ENCODE results near the gene TPM4.
"Not testable (repeated sequence)": the region's sequence is repeated elsewhere in the genome, so short reads cannot be mapped to it uniquely, and the experiment has no call there.

Gene TPM4

GRCh38 chr19:16099314-16099965, 23.1 kb downstream of the TPM4 start:
- not testable (repeated sequence) for DNase-seq

DNA sequence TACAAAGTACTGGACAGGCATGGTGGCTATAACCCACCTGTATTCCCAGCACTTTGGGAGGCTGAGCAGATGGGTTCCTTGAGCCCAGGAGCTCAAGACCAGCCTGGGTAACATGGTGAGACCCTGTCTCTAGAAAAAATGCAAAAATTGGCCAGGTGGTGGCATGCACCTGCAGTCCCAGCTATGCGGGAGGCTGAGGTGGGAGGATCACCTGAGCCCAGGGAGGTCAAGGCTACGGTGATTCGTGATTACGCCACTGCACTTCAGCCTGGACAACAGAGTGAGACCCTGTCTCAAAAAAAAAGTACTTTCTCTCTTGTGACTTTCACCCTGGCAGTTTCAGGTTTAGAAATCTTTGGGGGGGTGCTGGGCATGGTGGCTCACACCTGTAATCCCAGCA, 24.2 kb downstream of the TPM4 start:
- no peak for DNase-seq

- no peak for DNase-seq
Observed at GRCh38 chr19:16104722-16105121, 28.4 kb downstream of the TPM4 start.

- no peak for DNase-seq
Observed at GRCh38 chr19:16106121-16106520, 29.8 kb downstream of the TPM4 start.

DNA sequence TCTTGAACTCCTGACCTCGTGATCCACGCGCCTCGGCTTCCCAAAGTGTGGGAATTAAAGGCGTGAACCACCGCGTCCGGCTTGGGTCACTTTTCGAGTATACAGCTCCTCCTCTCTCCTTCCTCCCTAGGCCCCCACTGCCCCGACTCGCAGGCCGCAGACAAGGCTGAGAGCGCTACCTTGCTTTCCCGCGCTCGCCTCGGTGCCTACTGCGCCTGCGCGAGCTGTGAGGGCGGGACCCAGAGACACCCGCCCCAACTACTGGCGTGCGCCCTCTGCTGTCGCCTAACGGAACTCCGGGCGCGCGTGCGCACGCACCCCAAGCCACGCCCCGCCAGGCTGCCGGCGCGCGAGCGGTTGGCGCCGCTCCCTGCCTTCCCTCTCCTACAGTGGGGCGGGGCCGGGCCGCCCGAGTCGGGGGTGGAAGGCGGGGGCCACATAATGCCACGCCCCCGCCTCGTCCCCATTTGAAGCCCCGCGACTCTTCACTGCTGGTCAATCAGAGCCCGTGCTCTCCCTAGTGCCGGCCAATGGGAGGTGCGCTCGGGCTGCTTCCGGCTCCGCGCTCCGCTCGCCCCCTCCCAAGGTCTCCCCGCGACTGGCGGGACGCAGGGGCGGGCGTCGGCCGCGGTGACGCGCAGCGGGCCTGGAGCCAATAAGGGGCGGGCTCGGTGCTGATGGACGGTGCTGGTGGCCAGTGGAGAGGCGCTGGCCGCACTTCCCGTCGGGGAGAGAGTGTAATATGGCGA, 35.0 kb downstream of the TPM4 start, which contains the start of gene RAB8A:
RAB8A (plus strand) TSS at position 730 of the 749 bp plus-strand sequence; CDS start at position 743, 13 bp downstream.
- DNase-seq = peak; percentile 100

GRCh38 chr19:16111909-16112752, 35.8 kb downstream of the TPM4 start:
- DNase-seq = no peak

GRCh38 chr19:16112778-16113177, 36.5 kb downstream of the TPM4 start:
- no peak for DNase-seq

- no peak for DNase-seq
Observed at GRCh38 chr19:16113727-16114126, 37.4 kb downstream of the TPM4 start.

DNA sequence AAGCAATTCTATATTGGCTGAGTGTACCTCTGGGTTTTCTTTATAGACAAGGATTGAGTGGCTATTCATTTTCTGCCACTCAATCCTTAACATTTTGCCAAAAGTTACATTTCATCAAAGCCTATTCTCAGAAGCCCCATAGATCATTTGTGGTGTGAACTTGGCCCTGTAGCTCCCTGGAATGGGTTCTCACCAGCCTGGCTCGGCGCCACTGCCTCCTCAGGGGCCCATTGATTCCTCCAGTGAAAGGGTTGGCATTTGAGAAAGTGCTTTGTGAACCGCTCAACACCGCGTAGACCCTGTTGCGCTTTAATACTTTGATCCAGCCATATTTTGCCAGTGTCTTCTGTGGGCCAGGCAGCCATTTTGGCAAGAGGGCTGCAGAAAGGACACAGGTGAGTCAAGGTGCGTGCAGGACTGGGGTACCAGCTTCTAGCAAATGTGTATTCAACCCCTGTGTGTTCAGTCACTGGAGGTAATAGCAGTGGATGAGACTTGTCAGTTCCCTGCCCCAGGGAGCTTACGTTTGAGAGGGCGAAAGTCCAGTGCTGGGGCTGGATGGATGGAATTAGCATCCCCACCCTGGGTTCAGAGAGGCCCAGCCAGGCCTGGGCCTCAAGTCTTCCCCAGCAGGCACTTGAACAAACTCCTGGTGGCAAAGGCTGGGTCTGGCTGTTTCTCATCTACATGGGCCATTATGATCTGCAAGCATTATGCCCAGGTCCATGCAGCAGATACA, 39.2 kb downstream of the TPM4 start:
- DNase-seq = no peak

DNA sequence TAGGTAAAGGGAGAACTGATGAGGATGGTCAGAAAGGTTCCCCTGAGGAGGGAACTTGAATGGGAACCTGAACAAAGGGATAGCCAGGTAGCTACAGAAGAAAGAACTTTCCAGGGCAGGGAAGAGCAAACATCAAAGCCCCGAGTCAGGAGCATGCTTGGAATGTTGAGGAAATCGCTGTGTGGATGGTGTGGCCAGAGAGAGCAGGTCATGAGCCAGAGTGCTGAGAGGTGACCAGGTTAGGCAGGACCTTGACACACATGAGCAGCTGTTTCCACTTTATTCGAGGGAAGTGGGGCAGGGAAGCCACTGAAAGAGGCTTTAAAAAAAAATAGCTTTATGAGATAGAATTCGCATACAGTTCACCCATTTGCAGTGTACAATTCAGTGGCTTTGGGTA, 39.8 kb downstream of the TPM4 start:
- DNase-seq = no peak

DNA sequence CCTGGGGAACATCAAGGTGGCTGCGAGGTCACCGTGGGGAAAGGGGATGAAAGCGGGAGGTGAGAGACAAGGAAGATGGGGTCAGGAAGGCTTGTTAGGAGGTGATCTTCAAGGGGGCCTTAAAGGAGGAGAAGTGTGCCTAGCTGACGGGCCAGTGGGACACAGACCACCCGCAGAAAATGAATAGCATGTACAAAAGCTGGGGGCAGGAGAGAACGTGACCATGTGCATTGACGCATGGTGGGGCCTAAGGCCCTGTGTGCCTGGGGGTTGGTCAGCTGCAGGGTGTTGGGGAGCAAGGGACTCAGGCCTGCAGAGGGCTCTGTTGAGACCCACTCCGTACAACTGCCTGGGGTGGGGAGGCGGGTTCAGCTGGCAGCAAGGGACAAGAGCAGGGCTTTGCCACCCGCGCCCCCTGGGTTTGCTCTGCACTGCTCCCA, 41.3 kb downstream of the TPM4 start:
- DNase-seq = no peak

DNA sequence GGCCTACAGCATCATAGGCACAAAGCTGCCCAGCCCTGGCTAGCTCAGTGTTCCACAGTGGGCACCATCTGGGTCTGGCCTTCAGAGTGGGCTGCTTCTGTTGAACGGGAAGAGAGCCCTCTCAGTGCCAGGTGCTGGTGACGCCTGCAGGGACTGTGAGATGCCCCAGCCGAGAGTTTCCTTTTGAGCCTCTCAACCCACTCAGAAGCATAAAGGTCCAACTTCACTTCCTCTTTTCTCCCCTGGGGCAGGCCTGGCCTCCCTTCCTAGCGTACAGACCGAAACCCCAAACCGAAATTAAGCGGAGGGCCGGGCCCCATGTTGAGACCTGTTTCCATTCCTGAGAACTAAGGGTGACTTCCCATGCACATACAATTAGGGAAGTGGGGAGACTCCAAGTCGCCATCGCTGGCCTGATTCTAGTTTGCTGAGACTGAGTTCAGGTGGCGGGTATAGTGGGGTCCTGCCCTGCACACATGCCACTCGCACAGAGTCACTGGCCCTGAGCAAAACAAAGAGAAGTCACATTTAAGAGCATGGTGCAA, 42.3 kb downstream of the TPM4 start:
- no peak for DNase-seq

GRCh38 chr19:16119075-16119857, 43.0 kb downstream of the TPM4 start:
- not testable (repeated sequence) for DNase-seq

DNA sequence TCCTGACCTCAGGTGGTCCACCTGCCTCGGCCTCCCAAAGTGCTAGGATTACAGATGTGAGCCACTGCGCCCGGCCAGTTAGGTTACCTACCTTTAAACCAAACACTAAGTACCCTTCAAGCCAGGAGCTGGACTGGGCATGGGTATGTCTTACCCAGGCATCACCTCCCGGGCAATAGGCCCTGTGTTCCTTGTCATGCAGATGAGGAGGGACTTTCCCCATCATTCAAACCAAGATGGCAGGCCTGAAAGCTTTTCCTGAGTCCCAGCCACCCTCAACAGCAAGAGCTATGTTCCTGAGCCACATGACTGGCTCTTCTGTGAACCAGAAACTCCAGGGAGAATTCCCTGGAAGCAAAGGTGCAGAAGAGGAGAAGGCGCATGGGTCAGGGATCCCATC, 44.8 kb downstream of the TPM4 start:
- no peak for DNase-seq

DNA sequence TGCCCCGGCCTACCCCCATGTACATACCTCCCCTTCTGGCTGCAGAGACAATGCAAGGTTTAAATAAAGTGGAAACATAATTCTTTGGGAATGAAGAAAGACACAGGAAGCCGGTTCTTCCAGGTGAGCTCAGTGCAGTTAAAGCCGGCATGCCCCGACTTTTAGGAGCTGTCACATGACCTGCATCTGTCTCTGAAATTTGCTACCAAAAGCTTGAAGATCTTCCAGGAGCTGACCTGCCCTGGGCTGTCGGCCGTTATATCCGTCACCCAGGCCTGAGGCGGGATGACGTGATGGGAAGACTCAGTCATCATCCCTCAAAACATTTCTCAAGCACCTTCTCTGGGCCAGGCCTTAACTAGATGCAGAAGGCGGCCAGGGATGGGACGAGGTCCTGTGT, 45.7 kb downstream of the TPM4 start:
- DNase-seq = no peak

DNA sequence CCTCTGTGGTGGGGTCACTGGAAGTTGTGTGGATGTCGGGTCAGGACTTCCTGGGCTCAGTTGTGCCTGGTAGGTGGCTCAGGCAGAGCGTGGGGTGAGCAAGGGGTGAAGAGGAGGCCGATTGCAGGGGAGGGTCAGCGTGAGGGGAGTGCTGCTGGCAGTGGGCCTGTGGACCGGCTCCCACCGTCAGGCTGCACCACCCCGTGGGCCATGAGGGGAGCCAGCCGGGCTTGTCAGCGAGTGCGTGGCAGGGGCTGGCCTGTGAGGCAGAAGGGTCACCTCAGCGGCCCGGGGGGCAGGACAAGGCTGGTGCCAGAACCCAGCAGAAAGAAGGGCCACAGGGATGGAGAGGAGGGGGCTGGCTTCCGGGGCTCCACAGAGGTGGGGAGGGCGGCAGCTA, 48.7 kb downstream of the TPM4 start:
- no peak for DNase-seq

DNA sequence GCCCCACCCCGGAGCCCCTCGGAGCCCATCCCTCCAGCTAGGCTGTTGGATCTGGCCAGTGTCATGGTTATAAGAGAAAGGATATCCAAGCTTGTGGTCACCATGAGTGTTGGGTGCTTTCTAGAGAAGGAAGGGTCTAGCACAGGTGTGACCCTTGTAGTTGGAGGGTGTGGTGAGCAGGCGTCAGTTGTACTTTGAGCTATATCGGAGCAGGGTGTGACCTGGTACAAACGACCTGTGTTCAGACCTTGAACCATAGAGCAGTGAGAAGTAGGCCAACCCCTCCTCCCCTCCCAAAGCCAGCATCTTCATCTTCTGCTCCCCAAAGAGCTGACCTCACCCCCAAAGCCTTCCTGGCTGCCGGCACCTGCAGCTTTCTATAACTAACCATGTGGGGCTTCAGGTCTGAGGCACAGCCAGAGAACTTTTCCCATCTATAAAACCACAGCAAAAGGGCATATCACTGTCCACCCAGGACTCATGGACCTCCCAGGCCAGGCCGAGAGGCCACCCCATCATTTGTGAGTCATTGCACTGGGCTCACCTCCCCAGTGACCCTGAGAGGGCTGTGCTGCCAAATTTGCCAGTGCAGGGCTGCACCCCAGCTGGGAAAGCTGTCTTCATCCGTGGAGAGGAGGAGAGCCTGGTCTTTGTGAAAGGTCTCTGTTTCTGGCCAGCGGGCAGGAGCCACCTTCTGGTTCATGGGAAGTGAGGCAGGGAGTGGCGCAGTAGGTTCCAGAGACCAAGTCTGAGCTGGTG, 49.6 kb downstream of the TPM4 start:
- DNase-seq = no peak

GRCh38 chr19:16127080-16127479, 50.8 kb downstream of the TPM4 start:
- DNase-seq = no peak

DNA sequence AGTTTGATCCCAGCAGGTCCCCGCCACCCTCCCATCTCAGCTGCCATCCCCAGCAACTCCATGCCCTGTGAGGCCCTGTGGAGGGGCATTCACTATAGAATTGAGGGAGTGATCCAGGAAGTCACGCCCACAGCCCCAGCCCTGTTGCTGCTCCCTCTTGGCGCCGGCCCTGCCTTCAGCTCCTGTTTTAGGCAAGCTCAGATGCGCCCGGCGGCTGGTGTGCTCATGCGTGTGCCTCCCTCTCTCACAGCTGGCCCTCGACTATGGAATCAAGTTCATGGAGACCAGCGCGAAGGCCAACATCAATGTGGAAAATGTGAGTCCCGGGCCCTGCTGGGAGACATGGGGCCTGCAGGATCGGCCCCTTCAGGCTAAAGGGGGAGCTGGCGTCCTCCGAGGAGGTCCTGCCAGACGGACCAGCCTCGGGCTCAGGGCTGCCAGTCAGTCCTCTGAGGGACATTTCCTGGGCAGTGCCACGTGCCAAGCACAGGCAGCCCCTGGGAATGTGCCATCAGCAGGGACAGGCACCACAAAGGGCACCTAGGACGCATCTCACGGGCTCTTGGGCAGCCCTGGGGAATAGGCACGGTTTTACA, 51.6 kb downstream of the TPM4 start:
- no peak for DNase-seq

DNA sequence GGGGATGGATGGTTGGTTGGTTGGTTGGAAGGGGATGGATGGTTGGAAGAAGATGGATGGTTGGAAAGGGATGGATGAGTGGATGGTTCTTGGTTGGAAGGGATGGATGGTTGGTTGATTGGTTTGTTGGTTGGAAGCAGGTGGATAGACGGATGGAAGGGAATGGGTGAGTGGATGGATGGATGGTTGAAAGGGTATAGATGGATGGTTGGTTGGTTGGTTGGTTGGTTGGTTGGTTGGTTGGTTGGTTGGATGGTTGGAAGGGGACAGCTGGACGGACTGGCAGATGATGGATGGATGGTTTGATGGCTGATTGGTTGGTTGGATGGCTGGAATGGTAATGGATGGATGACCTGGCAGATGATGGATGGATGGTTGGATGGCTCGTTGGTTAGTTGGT, 55.4 kb downstream of the TPM4 start:
- no peak for DNase-seq

DNA sequence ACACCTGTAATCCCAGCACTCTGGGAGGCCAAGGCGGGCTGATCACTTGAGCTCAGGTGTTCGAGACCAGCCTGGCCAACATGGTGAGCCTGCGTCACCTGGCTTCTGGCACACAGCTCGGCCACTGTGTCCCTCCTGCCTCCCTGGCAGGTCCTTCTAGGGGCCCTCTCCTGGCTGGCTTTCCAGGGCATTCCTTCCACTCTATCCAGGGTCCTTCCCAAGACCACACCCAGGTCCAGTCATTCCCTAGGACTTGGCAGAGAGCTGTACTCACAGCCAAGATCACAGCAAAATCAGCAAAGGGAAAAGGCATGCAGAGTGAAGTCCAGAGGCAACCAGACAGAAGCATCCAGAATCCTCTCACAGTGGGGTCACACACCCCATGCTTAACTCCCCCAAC, 57.5 kb downstream of the TPM4 start:
- DNase-seq = no peak

Data from NCI-H2107 (cell line).